ENCODE data around the gene IGSF9B. TPM values are rescaled to one million over a fixed set of nuclear protein-coding genes. Genes with fewer than 3 reads are reported as not detected.

Gene IGSF9B
- total and polyA plus RNA-seq, 9 of the 15 experiments (the other 6 are each of a cell fraction or from before 2014, with no cell fraction given) = 0.09 TPM; not detected in 8

DNA sequence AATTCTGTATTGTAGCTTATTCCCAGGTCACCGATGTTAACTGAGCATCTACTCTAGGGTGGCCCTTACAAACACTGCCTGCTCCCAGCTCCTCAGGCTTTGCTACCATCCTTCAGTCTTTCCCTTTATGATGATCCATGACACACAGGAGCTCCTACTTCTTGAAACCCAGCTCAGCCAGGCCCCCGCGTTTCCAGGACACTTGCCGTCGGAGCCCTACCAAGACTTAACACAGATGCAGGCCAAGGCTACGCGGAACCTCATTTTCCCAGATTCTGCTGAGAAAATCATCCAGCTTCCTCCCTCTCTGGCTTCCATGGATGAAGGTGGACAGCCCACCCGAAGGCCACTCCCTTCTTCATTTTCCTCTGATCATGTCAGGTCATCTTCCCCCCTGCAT, 18.6 kb downstream of the IGSF9B start:
- ATAC-seq (no peak), DNase-seq (ENCODE audit: extremely low read depth in 1 of 4, low spot score in 3 of 4) (no peak), FAIRE-seq (no peak)
- ChIA-PET POLR2A (interaction anchor here (0.6 to 0.7 kb wide), 2 partner anchors 32 to 602 kb away, joined by 3 read pairs; no protein-coding TSS in a partner anchor), CTCF (ENCODE audit: low intra/inter-chr PET ratio) (no interaction called here)
- Histone ChIP-seq H3K79me2 (ENCODE audit: control insufficient read depth, insufficient read depth, low read length) (no peaks in the 10 kb centered on the region), H3K27me3 (ENCODE audit: control insufficient read depth in 2 of 2, insufficient read depth in 2 of 2, low read length in 2 of 2) (peaks cover 5 to 58% of the 10 kb centered on the region in 2 experiments; a peak in 4 of 5 replicates), H3K4me3 (no peak overlapping the region), H3K4me1 (replicated peaks in 1 of 2; ENCODE audit: control insufficient read depth in 2 of 2, insufficient read depth in 2 of 2, low read length in 2 of 2) (peaks cover 0 to 13% of the 10 kb centered on the region in 2 experiments; a peak in 2 of 5 replicates), H3K9me1 (ENCODE audit: control insufficient read depth, insufficient read depth, low read length) (no peaks in the 10 kb centered on the region), H3K9ac (ENCODE audit: insufficient read depth in 1 of 2, low read depth in 2 of 2, low read length in 2 of 2) (no peak overlapping the region), H3K9me3 (replicated peaks; ENCODE audit: control insufficient read depth, insufficient read depth, low read depth, low read length) (no peaks in the 10 kb centered on the region), H3K4me2 (ENCODE audit: insufficient read depth, low read length) (no peak overlapping the region), H4K20me1 (replicated peaks; ENCODE audit: control insufficient read depth, insufficient read depth, low read length) (peaks cover 3% of the 10 kb centered on the region; the same call in 1 of the 2 replicates), H2AFZ (ENCODE audit: low read depth, low read length) (no peak overlapping the region), H3K36me3 (ENCODE audit: control insufficient read depth, insufficient read depth, low read length) (no peaks in the 10 kb centered on the region), H3K27ac (ENCODE audit: extremely low read depth, low read depth, low read length) (no peak overlapping the region)
- TF ChIP-seq HNRNPUL1 (IDR thresholded peaks at IDR 0.05; ENCODE audit: low read length) (no peak), NUFIP1 (IDR thresholded peaks at IDR 0.05; ENCODE audit: partially characterized antibody) (no peak), SRSF7 (optimal IDR thresholded peaks at IDR 0.05; ENCODE audit: low read depth, low read length) (no peak)
- 6% methylated on average over 8 of the region's 8 CpGs for WGBS (ENCODE audit: insufficient coverage, low coverage, missing lambda C conversion rate)
- BruUV-seq (replicated peaks) = no TSS peak
- intact Hi-C loops (cut with micrococcal nuclease) = no loop called here
- in situ Hi-C loops (cut with MboI) = no loop called here

DNA sequence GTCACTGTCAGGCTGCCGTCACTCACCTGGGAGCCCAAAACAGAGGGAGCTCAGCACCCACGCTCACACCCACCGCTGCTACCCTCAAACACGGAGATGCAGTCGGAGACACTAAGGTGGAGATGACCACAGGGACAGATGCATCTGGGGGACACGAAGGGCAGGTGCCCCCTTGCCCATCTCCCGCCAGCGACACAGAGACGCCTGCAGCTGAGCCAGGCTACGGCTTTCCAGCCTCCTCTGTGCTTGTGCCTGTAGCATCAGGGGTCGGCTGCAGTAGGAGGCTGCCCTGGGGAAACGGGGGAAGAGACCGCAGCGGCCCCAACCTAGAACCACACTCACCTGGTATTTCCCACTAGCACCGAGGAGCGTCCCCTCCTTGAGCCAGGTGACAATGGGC, 19.3 kb downstream of the IGSF9B start:
- no TSS peak for BruUV-seq (replicated peaks)
- no peak for TF ChIP-seq DACH1 (IDR thresholded peaks at IDR 0.05; ENCODE audit: partially characterized antibody)
- no peak for TF ChIP-seq NCOA4 (IDR thresholded peaks at IDR 0.05; ENCODE audit: partially characterized antibody)
- TF ChIP-seq TBP (optimal IDR thresholded peaks at IDR 0.05; ENCODE audit: low read depth, low read length) = no peak
- TF ChIP-seq, protein P1, sequence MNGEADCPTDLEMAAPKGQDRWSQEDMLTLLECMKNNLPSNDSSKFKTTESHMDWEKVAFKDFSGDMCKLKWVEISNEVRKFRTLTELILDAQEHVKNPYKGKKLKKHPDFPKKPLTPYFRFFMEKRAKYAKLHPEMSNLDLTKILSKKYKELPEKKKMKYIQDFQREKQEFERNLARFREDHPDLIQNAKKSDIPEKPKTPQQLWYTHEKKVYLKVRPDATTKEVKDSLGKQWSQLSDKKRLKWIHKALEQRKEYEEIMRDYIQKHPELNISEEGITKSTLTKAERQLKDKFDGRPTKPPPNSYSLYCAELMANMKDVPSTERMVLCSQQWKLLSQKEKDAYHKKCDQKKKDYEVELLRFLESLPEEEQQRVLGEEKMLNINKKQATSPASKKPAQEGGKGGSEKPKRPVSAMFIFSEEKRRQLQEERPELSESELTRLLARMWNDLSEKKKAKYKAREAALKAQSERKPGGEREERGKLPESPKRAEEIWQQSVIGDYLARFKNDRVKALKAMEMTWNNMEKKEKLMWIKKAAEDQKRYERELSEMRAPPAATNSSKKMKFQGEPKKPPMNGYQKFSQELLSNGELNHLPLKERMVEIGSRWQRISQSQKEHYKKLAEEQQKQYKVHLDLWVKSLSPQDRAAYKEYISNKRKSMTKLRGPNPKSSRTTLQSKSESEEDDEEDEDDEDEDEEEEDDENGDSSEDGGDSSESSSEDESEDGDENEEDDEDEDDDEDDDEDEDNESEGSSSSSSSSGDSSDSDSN (IDR thresholded peaks at IDR 0.05; ENCODE audit: borderline replicate concordance in 1 of 2, low read depth in 2 of 2, low read length in 2 of 2) = no peak
- TF ChIP-seq GATAD2A (IDR thresholded peaks at IDR 0.05) = no peak
- TF ChIP-seq SLC30A9 (CRISPR knock-in tag; IDR thresholded peaks at IDR 0.05) = no peak
- TF ChIP-seq, protein P2, sequence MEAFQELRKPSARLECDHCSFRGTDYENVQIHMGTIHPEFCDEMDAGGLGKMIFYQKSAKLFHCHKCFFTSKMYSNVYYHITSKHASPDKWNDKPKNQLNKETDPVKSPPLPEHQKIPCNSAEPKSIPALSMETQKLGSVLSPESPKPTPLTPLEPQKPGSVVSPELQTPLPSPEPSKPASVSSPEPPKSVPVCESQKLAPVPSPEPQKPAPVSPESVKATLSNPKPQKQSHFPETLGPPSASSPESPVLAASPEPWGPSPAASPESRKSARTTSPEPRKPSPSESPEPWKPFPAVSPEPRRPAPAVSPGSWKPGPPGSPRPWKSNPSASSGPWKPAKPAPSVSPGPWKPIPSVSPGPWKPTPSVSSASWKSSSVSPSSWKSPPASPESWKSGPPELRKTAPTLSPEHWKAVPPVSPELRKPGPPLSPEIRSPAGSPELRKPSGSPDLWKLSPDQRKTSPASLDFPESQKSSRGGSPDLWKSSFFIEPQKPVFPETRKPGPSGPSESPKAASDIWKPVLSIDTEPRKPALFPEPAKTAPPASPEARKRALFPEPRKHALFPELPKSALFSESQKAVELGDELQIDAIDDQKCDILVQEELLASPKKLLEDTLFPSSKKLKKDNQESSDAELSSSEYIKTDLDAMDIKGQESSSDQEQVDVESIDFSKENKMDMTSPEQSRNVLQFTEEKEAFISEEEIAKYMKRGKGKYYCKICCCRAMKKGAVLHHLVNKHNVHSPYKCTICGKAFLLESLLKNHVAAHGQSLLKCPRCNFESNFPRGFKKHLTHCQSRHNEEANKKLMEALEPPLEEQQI (IDR thresholded peaks at IDR 0.05) = no peak
- no peak for TF ChIP-seq RBM25 (IDR thresholded peaks at IDR 0.05; ENCODE audit: low read depth, low read length, severe bottlenecking)

More for the DNA sequence above, 19.3 kb downstream of the IGSF9B start:
- Histone ChIP-seq H3K27me3 (ENCODE audit: control insufficient read depth in 2 of 2, insufficient read depth in 2 of 2, low read length in 2 of 2) (peaks cover 5 to 52% of the 10 kb centered on the region in 2 experiments; a peak in 4 of 5 replicates), H4K20me1 (replicated peaks; ENCODE audit: control insufficient read depth, insufficient read depth, low read length) (peaks cover 3% of the 10 kb centered on the region; the same call in 1 of the 2 replicates), H3K79me2 (ENCODE audit: control insufficient read depth, insufficient read depth, low read length) (no peaks in the 10 kb centered on the region), H3K9me1 (ENCODE audit: control insufficient read depth, insufficient read depth, low read length) (no peaks in the 10 kb centered on the region), H3K9me3 (replicated peaks; ENCODE audit: control insufficient read depth, insufficient read depth, low read depth, low read length) (no peaks in the 10 kb centered on the region), H3K27ac (ENCODE audit: extremely low read depth, low read depth, low read length) (no peak overlapping the region), H3K4me3 (no peak overlapping the region), H3K4me2 (ENCODE audit: insufficient read depth, low read length) (no peak overlapping the region), H3K9ac (ENCODE audit: insufficient read depth in 1 of 2, low read depth in 2 of 2, low read length in 2 of 2) (peak overlapping the region in 1 of 2 experiments; percentile 35; a peak in 1 of 4 replicates), H2AFZ (ENCODE audit: low read depth, low read length) (no peak overlapping the region), H3K4me1 (replicated peaks in 1 of 2; ENCODE audit: control insufficient read depth in 2 of 2, insufficient read depth in 2 of 2, low read length in 2 of 2) (peaks cover 0 to 13% of the 10 kb centered on the region in 2 experiments; a peak in 2 of 5 replicates), H3K36me3 (ENCODE audit: control insufficient read depth, insufficient read depth, low read length) (no peaks in the 10 kb centered on the region)
- intact Hi-C loops (cut with micrococcal nuclease) = no loop called here
- FAIRE-seq (no peak), DNase-seq (ENCODE audit: extremely low read depth in 1 of 4, low spot score in 3 of 4) (no peak), ATAC-seq (no peak)
- ChIA-PET CTCF (ENCODE audit: low intra/inter-chr PET ratio) (no interaction called here), POLR2A (interaction anchor here (0.6 to 0.7 kb wide), 2 partner anchors 33 to 603 kb away, joined by 3 read pairs; no protein-coding TSS in a partner anchor)
- in situ Hi-C loops (cut with MboI) = no loop called here
- under 1% methylated on average over 16 of the region's 16 CpGs for WGBS (ENCODE audit: insufficient coverage, low coverage, missing lambda C conversion rate)
